HUES64 (cell line): ENCODE results near the gene MAPK10.

Experiments
- H3K27ac ChIP-seq: 2 replicates; pipeline ENCODE4 v1.7.0; 2013; ENCODE audit warnings: low read depth, low read length, inconsistent platforms
- H3K27me3 ChIP-seq: 2 replicates; pipeline ENCODE4 v1.6.1; 2013; ENCODE audit warnings: mild to moderate bottlenecking, low read length; ENCODE audit not compliant: insufficient read depth
- H3K36me3 ChIP-seq: 2 replicates; pipeline ENCODE4 v1.6.1; 2013; ENCODE audit warnings: mild to moderate bottlenecking, low read length; ENCODE audit not compliant: insufficient read depth
- H3K4me1 ChIP-seq: 2 replicates; pipeline ENCODE4 v1.6.1; 2013; ENCODE audit warnings: mild to moderate bottlenecking, low read length, moderate library complexity; ENCODE audit not compliant: insufficient read depth
- H3K4me3 ChIP-seq: 2 replicates; pipeline ENCODE4 v1.5.1; 2013; ENCODE audit warnings: mild to moderate bottlenecking, low read length, moderate library complexity
- H3K9ac ChIP-seq: 2 replicates; pipeline ENCODE4 v1.6.1; 2013; ENCODE audit warnings: mild to moderate bottlenecking, low read depth, low read length
- H3K9me3 ChIP-seq: 2 replicates; pipeline ENCODE4 v1.6.1; 2013; ENCODE audit warnings: low read depth, low read length; ENCODE audit not compliant: insufficient read depth
- WGBS: fragments of 150-250, 120-280 bp; methylation state at CpG from one replicate; pipeline ENCODE4 v1.1.7; 2013; ENCODE audit warnings: missing lambda C conversion rate; 5-methylcytosine and 5-hydroxymethylcytosine counted together

Gene MAPK10

GRCh38 chr4:86279293-86279960, 80.4 kb downstream of the MAPK10 start:
- WGBS = 81% methylated on average over 5 of the region's 5 CpGs
- no peak overlapping the region for H3K27ac ChIP-seq
- no peaks in the 10 kb centered on the region for H3K9me3 ChIP-seq
- no peak overlapping the region for H3K4me3 ChIP-seq
- no peak overlapping the region for H3K9ac ChIP-seq
- H3K4me1 ChIP-seq = peaks cover 32% of the 10 kb centered on the region; the same call in 1 of the 2 replicates
- H3K36me3 ChIP-seq = no peaks in the 10 kb centered on the region
- H3K27me3 ChIP-seq = no peaks in the 10 kb centered on the region

DNA sequence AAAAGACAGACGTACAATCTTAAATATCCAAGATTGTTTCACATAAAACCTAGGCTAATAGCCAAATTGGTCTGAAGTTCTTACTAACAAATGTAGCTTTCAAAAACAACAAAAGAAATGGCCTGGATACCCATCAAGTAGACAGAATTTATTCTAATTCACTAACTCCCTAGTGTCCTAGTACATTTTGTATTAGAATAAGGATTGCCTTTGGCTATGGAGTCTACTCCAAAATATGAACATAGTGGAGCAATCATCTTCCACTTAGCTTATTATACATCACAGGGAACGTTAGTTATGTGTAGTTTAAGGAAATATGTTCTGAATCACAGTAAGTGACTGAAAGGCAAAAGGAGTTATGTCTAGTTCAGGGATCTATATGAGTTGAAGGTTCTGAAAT, 81.7 kb downstream of the MAPK10 start:
- no peaks in the 10 kb centered on the region for H3K36me3 ChIP-seq
- H3K9me3 ChIP-seq = no peaks in the 10 kb centered on the region
- no peak overlapping the region for H3K27ac ChIP-seq
- H3K27me3 ChIP-seq = no peaks in the 10 kb centered on the region
- H3K4me1 ChIP-seq = peaks cover 36% of the 10 kb centered on the region; the same call in 1 of the 2 replicates
- WGBS = 85% methylated on average over 2 of the region's 2 CpGs
- H3K4me3 ChIP-seq = no peak overlapping the region
- no peak overlapping the region for H3K9ac ChIP-seq

DNA sequence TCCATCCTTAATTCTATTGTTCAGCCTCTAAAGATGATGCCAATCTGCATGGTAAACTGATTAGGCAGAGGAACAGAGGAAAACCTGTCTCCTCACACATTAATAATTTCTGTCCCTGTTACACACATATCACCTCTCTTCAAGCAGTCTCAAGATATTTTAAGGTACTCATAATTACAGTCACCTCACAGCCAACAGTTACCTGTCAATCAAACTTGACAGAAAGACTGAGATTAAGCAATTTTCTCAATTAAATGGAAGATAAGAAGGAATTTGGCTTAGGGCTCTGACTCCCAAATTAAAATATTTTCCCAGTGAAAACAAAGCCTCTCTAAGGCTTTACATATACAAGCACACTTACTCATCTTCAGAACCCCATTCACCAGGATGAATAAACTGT, 85.2 kb downstream of the MAPK10 start:
- Histone ChIP-seq H3K4me3 (no peak overlapping the region), H3K9me3 (peaks cover 2% of the 10 kb centered on the region; the same call in 1 of the 2 replicates), H3K27me3 (no peaks in the 10 kb centered on the region), H3K9ac (no peak overlapping the region), H3K27ac (no peak overlapping the region), H3K36me3 (no peaks in the 10 kb centered on the region), H3K4me1 (peaks cover 17% of the 10 kb centered on the region; the same call in 1 of the 2 replicates)

DNA sequence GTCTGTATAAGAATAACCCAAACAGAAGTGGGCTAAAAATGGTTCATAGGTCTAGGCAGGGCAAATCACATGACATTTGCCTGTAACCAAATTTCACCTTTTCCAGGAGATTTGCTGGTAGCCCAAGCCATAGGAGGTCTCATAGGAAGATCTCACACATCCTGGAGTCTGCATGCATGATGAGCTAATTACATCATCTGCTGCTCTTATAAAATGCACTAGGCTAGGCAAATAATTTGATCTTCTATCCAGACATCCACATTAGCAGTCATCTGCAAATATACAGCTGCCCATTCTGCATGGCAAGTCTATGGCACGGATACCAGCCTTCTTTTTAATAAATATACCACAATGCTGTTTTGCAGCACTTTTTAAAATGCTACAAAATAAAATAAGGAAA, 87.2 kb downstream of the MAPK10 start:
- Histone ChIP-seq H3K27ac (no peak overlapping the region), H3K9me3 (peaks cover 2% of the 10 kb centered on the region; the same call in 1 of the 2 replicates), H3K4me1 (peaks cover 11% of the 10 kb centered on the region; the same call in 1 of the 2 replicates), H3K27me3 (no peaks in the 10 kb centered on the region), H3K9ac (no peak overlapping the region), H3K36me3 (no peaks in the 10 kb centered on the region), H3K4me3 (no peak overlapping the region)
- 100% methylated on average over 1 of the region's 1 CpG for WGBS

DNA sequence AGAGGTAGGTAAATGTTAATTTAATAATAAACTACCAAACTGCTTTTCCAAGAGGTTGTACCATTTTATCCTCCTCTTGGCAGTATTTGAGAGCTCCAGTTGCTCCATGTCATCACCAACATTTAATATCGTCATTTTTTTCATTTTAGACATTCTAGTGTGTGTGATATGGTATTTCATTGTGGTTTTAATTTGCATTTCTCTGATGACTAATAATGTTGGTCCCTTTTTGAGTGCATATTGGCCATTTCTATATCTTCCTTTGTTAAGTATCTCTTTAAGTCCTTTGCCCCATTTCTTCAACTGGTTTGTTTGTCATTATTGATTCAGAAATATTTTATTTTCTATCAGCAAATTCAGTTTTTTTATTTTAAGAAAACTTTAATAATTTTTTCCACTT, 88.8 kb downstream of the MAPK10 start:
- WGBS = 100% methylated on average over 1 of the region's 1 CpG
- Histone ChIP-seq H3K4me1 (peaks cover 17% of the 10 kb centered on the region), H3K27me3 (no peaks in the 10 kb centered on the region)

GRCh38 chr4:86269354-86269753, 90.5 kb downstream of the MAPK10 start:
- H3K4me3 ChIP-seq = no peak overlapping the region
- no peaks in the 10 kb centered on the region for H3K27me3 ChIP-seq
- no peak overlapping the region for H3K9ac ChIP-seq
- H3K9me3 ChIP-seq = peaks cover 2% of the 10 kb centered on the region; the same call in 1 of the 2 replicates
- H3K36me3 ChIP-seq = no peaks in the 10 kb centered on the region
- no peak overlapping the region for H3K27ac ChIP-seq
- H3K4me1 ChIP-seq = peaks cover 16% of the 10 kb centered on the region
- 90% methylated on average over 1 of the region's 1 CpG for WGBS

More for the DNA sequence above, 88.8 kb downstream of the MAPK10 start:
- Histone ChIP-seq H3K9me3 (peaks cover 2% of the 10 kb centered on the region; the same call in 1 of the 2 replicates), H3K27ac (no peak overlapping the region), H3K36me3 (no peaks in the 10 kb centered on the region), H3K9ac (no peak overlapping the region), H3K4me3 (no peak overlapping the region)

- Histone ChIP-seq H3K27me3 (no peaks in the 10 kb centered on the region), H3K27ac (no peak overlapping the region), H3K9ac (no peak overlapping the region), H3K36me3 (no peaks in the 10 kb centered on the region), H3K4me1 (peaks cover 15% of the 10 kb centered on the region), H3K9me3 (no peaks in the 10 kb centered on the region), H3K4me3 (no peak overlapping the region)
Measured at GRCh38 chr4:86264241-86264640, 95.6 kb downstream of the MAPK10 start.

- Histone ChIP-seq H3K27me3 (no peaks in the 10 kb centered on the region), H3K9ac (no peak overlapping the region), H3K4me1 (peaks cover 9% of the 10 kb centered on the region; the same call in 1 of the 2 replicates), H3K9me3 (no peaks in the 10 kb centered on the region), H3K4me3 (no peak overlapping the region), H3K27ac (no peak overlapping the region), H3K36me3 (no peaks in the 10 kb centered on the region)
- WGBS = 88% methylated on average over 1 of the region's 1 CpG
Measured at GRCh38 chr4:86261636-86262035, 98.2 kb downstream of the MAPK10 start.

- H3K4me3 ChIP-seq = no peak overlapping the region
- H3K27me3 ChIP-seq = no peaks in the 10 kb centered on the region
- no peak overlapping the region for H3K9ac ChIP-seq
- H3K9me3 ChIP-seq = no peaks in the 10 kb centered on the region
- no peaks in the 10 kb centered on the region for H3K4me1 ChIP-seq
- WGBS = 91% methylated on average over 1 of the region's 2 CpGs
- H3K27ac ChIP-seq = no peak overlapping the region
- H3K36me3 ChIP-seq = no peaks in the 10 kb centered on the region
Measured at GRCh38 chr4:86256086-86256485, 103.8 kb downstream of the MAPK10 start.

- Histone ChIP-seq H3K27me3 (no peaks in the 10 kb centered on the region), H3K36me3 (no peaks in the 10 kb centered on the region), H3K4me3 (no peak overlapping the region), H3K9me3 (no peaks in the 10 kb centered on the region), H3K4me1 (no peaks in the 10 kb centered on the region), H3K27ac (no peak overlapping the region), H3K9ac (no peak overlapping the region)
- WGBS = 93% methylated on average over 1 of the region's 1 CpG
Measured at GRCh38 chr4:86250619-86251018, 109.2 kb downstream of the MAPK10 start.

- Histone ChIP-seq H3K4me1 (no peaks in the 10 kb centered on the region), H3K36me3 (no peaks in the 10 kb centered on the region), H3K27me3 (no peaks in the 10 kb centered on the region), H3K27ac (no peak overlapping the region), H3K9me3 (no peaks in the 10 kb centered on the region), H3K9ac (no peak overlapping the region), H3K4me3 (no peak overlapping the region)
- 94% methylated on average over 1 of the region's 1 CpG for WGBS
Measured at GRCh38 chr4:86250006-86250405, 109.8 kb downstream of the MAPK10 start.

DNA sequence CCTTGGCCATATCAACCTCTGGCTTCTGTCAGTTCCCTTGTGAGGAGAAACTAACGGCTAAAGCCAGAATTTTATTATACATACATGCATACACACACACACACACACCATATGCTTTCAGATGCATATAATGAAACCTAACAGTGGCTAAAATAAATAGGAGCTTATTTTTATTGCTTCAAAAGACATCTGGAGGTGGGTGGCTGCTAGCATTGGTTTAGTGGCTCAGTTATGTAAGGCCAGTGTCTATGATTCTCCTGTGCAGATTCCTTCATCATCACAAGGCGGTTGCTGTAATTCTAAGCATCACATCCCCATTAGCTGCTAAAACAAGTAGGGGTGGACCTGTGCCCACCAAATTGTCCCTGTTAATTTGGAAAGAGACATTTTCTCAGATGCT, 110.8 kb downstream of the MAPK10 start:
- no peaks in the 10 kb centered on the region for H3K27me3 ChIP-seq
- no peaks in the 10 kb centered on the region for H3K4me1 ChIP-seq
- no peaks in the 10 kb centered on the region for H3K36me3 ChIP-seq
- H3K4me3 ChIP-seq = no peak overlapping the region
- no peak overlapping the region for H3K9ac ChIP-seq
- WGBS = 98% methylated on average over 2 of the region's 2 CpGs
- H3K27ac ChIP-seq = no peak overlapping the region
- no peaks in the 10 kb centered on the region for H3K9me3 ChIP-seq
